ENCODE data around the gene SLC16A11. TPM values are rescaled to one million over a fixed set of nuclear protein-coding genes. Genes with fewer than 3 reads are reported as not detected.

SLC16A11 gene
- total and polyA plus RNA-seq, 10 of the 15 experiments (the other 5 are each of a cell fraction or from before 2014, with no cell fraction given) = 0.11 to 2.7 (median 0.84) TPM

DNA sequence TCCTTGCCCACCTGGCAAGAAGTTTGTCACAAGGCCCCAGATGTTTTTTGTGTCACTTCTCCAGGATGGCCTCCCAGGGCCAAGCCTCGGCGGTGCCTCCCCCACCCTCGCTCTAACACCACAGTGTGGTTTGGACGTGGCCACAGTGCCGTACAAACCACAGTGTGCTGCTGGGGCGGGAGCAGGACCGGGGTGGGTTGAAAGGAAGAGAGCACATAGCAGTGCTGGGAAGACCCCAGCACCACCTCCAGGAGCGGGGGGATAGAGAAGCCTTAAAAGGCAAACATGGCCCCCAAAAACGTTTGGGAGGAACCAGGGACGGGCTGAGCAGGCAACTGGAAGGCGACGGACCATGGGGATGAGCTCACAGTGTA, 26.1 kb downstream of the SLC16A11 start (continued):
- TF ChIP-seq, protein P1, sequence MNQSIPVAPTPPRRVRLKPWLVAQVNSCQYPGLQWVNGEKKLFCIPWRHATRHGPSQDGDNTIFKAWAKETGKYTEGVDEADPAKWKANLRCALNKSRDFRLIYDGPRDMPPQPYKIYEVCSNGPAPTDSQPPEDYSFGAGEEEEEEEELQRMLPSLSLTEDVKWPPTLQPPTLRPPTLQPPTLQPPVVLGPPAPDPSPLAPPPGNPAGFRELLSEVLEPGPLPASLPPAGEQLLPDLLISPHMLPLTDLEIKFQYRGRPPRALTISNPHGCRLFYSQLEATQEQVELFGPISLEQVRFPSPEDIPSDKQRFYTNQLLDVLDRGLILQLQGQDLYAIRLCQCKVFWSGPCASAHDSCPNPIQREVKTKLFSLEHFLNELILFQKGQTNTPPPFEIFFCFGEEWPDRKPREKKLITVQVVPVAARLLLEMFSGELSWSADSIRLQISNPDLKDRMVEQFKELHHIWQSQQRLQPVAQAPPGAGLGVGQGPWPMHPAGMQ (IDR thresholded peaks at IDR 0.05; ENCODE audit: borderline replicate concordance) = peak; percentile 42; the same call in 1 of the 2 replicates
- TF ChIP-seq BHLHE40 (IDR thresholded peaks at IDR 0.05; ENCODE audit: borderline replicate concordance in 1 of 2, low read depth in 2 of 2, low read length in 1 of 2) = no peak
- TF ChIP-seq PAX5 (IDR thresholded peaks at IDR 0.05; ENCODE audit: borderline replicate concordance, low read depth, low read length) = 0 out of 2 replicates have a peak, but pooled peaks have one; percentile 34
- no peak for TF ChIP-seq MEF2A (IDR thresholded peaks at IDR 0.05; ENCODE audit: insufficient read depth, low read depth, low read length)
- no peak for TF ChIP-seq NR2C2 (IDR thresholded peaks at IDR 0.05; ENCODE audit: borderline replicate concordance, control insufficient read depth, insufficient read length, low read depth)
- 0 out of 2 replicates have a peak, but pooled peaks have one; percentile 32 for TF ChIP-seq GATAD2B (conservative IDR thresholded peaks at IDR 0.05; ENCODE audit: low read depth)

DNA sequence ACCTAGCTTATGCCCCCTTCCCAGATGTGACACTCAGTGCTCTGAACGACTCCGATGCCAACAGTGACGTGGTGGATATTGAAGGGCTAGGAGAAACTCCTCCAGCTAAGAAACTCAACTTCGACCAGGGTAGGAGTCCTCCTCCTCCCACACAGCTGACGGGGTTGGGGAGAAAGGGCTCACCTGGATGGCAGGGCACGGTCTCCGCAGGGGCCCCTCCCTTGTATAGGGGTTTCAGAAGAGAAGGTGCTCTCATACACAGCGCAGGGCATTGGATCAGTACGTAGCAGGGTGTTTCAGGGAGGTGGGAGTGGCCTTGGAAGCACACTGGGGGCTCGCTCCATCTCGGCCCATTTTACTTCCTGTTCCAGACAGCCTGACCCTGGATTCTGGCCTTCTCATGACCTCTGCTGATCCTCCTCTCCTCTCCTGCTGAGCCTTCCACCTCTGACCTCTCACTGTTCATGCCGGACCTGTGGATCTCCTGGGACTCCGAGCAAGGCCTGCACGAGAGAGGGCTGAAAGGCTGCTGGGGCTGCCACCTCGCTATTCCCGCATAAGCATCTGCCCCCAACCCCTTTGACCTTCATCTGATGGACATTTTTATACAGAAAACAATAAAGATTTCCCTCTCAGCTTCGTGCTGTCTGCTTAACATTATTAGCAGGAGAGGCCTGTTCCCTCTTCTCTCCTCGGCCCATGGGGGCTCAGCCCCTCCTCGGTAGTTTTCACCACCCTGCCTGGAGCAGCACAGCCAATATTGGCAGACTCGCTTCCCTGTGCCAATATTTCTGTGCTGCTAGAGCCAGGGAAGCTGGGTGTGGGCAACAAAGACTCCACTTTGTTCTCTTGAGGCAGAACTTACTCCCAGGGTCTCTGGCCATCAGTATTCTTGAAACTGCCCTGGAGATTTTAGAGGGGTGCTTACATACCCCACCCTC, 26.7 kb downstream of the SLC16A11 start:
- ChIA-PET CTCF (interaction anchor here (0.6 to 8.8 kb wide), 7 partner anchors 9 to 1789 kb away, joined by 3 to 167 read pairs (median 4); partner anchors contain the start of gene RNASEK), SMC1A (ENCODE audit: uncharacterized antibody, unreplicated experiment) (interaction anchor here (0.6 to 2.5 kb wide), 8 partner anchors 12 to 281 kb away, joined by 3 to 10 read pairs (median 3); partner anchors contain the start of gene SLC16A13), POLR2A (interaction anchor here (0.5 to 3.0 kb wide), 4 partner anchors 18 to 197 kb away, joined by 5 to 18 read pairs (median 7); partner anchors contain the start of gene SLC16A13), RAD21 (ENCODE audit: unreplicated experiment) (no interaction called here)
- ATAC-seq = no peak
- no peaks in the 10 kb centered on the region for H3K27me3 ChIP-seq (replicated peaks in 1 of 2; ENCODE audit: control insufficient read depth in 2 of 2, insufficient read depth in 2 of 2, low read length in 1 of 2)
- no peaks in the 10 kb centered on the region for H4K20me1 ChIP-seq (ENCODE audit: control insufficient read depth, insufficient read depth)
- peaks cover 40% of the 10 kb centered on the region for H3K79me2 ChIP-seq (ENCODE audit: control insufficient read depth, insufficient read depth, low read length)
- no peaks in the 10 kb centered on the region for H3K9me3 ChIP-seq (replicated peaks; ENCODE audit: control insufficient read depth, insufficient read depth, low read length)
- peaks cover 31% of the 10 kb centered on the region for H3K4me1 ChIP-seq (ENCODE audit: control insufficient read depth, insufficient read depth, low read length)
- H3K27ac ChIP-seq (ENCODE audit: control insufficient read depth, insufficient read depth) = peak overlapping the region; percentile 100; the same call in 1 of the 2 replicates
- no peak for DNase-seq (ENCODE audit: low read depth, low spot score)
- no peak overlapping the region for H2AFZ ChIP-seq (ENCODE audit: control insufficient read depth, low read depth, low read length)
- BruUV-seq (replicated peaks) = no TSS peak
- no peak overlapping the region; the same call in 1 of the 2 replicates for H3K9ac ChIP-seq (ENCODE audit: control insufficient read depth, insufficient read depth, low read length)
- no peak overlapping the region for H3K4me3 ChIP-seq
- H3K36me3 ChIP-seq (ENCODE audit: control insufficient read depth in 2 of 2, insufficient read depth in 2 of 2, low read length in 1 of 2) = peaks cover 0 to 4% of the 10 kb centered on the region in 2 experiments; a peak in 2 of 4 replicates
- TF ChIP-seq, protein P2, sequence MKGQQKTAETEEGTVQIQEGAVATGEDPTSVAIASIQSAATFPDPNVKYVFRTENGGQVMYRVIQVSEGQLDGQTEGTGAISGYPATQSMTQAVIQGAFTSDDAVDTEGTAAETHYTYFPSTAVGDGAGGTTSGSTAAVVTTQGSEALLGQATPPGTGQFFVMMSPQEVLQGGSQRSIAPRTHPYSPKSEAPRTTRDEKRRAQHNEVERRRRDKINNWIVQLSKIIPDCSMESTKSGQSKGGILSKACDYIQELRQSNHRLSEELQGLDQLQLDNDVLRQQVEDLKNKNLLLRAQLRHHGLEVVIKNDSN (IDR thresholded peaks at IDR 0.05; ENCODE audit: borderline replicate concordance, extremely low read length, insufficient read depth, low read depth, low read length) = no peak
- TF ChIP-seq STAT3 (IDR thresholded peaks at IDR 0.05; ENCODE audit: low read depth, low read length) = no peak
- TF ChIP-seq, protein P3, sequence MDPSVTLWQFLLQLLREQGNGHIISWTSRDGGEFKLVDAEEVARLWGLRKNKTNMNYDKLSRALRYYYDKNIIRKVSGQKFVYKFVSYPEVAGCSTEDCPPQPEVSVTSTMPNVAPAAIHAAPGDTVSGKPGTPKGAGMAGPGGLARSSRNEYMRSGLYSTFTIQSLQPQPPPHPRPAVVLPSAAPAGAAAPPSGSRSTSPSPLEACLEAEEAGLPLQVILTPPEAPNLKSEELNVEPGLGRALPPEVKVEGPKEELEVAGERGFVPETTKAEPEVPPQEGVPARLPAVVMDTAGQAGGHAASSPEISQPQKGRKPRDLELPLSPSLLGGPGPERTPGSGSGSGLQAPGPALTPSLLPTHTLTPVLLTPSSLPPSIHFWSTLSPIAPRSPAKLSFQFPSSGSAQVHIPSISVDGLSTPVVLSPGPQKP (IDR thresholded peaks at IDR 0.05; ENCODE audit: low read depth, low read length) = no peak
- TF ChIP-seq STAT1 (conservative IDR thresholded peaks at IDR 0.05) = no peak
- TF ChIP-seq EGR1 (IDR thresholded peaks at IDR 0.05; ENCODE audit: borderline replicate concordance in 1 of 2, low read depth in 2 of 2, low read length in 2 of 2) = no peak
- TF ChIP-seq GABPA (IDR thresholded peaks at IDR 0.05; ENCODE audit: low read depth) = no peak
- no peak for TF ChIP-seq ZNF274 (IDR thresholded peaks at IDR 0.05; ENCODE audit: insufficient read depth, insufficient read length)
- no peak for TF ChIP-seq SPI1 (IDR thresholded peaks at IDR 0.05; ENCODE audit: borderline replicate concordance, insufficient read depth, low read depth, low read length)
- peak overlapping the region; percentile 89; the same call in 1 of the 2 replicates for H3K4me2 ChIP-seq (ENCODE audit: control insufficient read depth, insufficient read depth)
- no peak for FAIRE-seq
- WGBS (ENCODE audit: insufficient coverage, insufficient replicate concordance, low lambda C conversion rate, missing lambda C conversion rate) = 92% methylated on average over 20 of the region's 20 CpGs
- intact Hi-C loops (cut with micrococcal nuclease; ENCODE audit: unreplicated experiment) = loop anchor here (10.0 kb wide), 1 partner anchor 262 kb away; the partner anchor contains the start of gene XAF1
- in situ Hi-C loops (cut with MboI) = no loop called here

Measured in GM12878 (cell line).